ENCODE measurements around the gene PECR. TPM values are rescaled to one million over a fixed set of nuclear protein-coding genes. Genes with fewer than 3 reads are reported as not detected.

PECR gene
- total and polyA plus RNA-seq, 2 of the 4 experiments (the other 2 are of a cell fraction), result 11.4 to 17.7 TPM

- H4K8ac ChIP-seq (ENCODE audit: low read depth in 2 of 2, low read length in 2 of 2), result no peak overlapping the region
- H2AK5ac ChIP-seq (ENCODE audit: low read depth, low read length), result no peak overlapping the region
- H2AK9ac ChIP-seq (replicated peaks; ENCODE audit: low read depth, low read length, poor library complexity), result no peak overlapping the region
- H3K36me3 ChIP-seq (ENCODE audit: control insufficient read depth, insufficient read depth, low read length), result peaks cover 31% of the 10 kb centered on the region
- no peaks in the 10 kb centered on the region for H3K27me3 ChIP-seq (ENCODE audit: control insufficient read depth, insufficient read depth, low read length)
- H2BK5ac ChIP-seq (ENCODE audit: low read depth, low read length, poor library complexity, severe bottlenecking), result no peak overlapping the region
- TF ChIP-seq MXI1 (IDR thresholded peaks at IDR 0.05; ENCODE audit: borderline replicate concordance, low read depth, low read length) (no peak), RAD21 (IDR thresholded peaks at IDR 0.05; ENCODE audit: low read length) (no peak), POLR2A (IDR thresholded peaks at IDR 0.05; ENCODE audit: low read depth, low read length) (no peak)
- H3K79me1 ChIP-seq (ENCODE audit: low read depth in 1 of 2, low read length in 2 of 2), result peaks cover 18 to 46% of the 10 kb centered on the region in 2 experiments
- peaks cover 3% of the 10 kb centered on the region; the same call in 1 of the 2 replicates for H3K9me1 ChIP-seq (ENCODE audit: insufficient read depth, low read length)
- no peak overlapping the region for H4K91ac ChIP-seq (ENCODE audit: insufficient read depth, low read depth, low read length)
- H4K5ac ChIP-seq (ENCODE audit: low read depth, low read length), result no peak overlapping the region
- H3K9me3 ChIP-seq (ENCODE audit: control insufficient read depth, insufficient read depth, low read length), result no peaks in the 10 kb centered on the region
- intact Hi-C loops (cut with micrococcal nuclease) (no loop called here), in situ Hi-C loops (cut with MboI; ENCODE audit: low sequenced_read_pairs) (no loop called here), dilution Hi-C loops (cut with HindIII; ENCODE audit: low sequenced_read_pairs, unreplicated experiment) (no loop called here)
- no peak overlapping the region for H3K14ac ChIP-seq (replicated peaks; ENCODE audit: low read depth, low read length)
- POLR2A ChIA-PET (ENCODE audit: unreplicated experiment), result no interaction called here
- H3K27ac ChIP-seq (ENCODE audit: insufficient read depth, low read length), result no peak overlapping the region
- H2BK15ac ChIP-seq (ENCODE audit: low read depth, low read length), result no peak overlapping the region
- H3K23ac ChIP-seq (ENCODE audit: low read depth, low read length), result no peak overlapping the region
- no CpG with 5 or more reads among the region's 3 CpGs for WGBS, 2 experiments (ENCODE audit: extremely low coverage in 2 of 2, insufficient read length in 1 of 2)
- no peak for ATAC-seq (ENCODE audit: low read depth)
- no peak overlapping the region for H3K18ac ChIP-seq (ENCODE audit: low read depth, low read length)
- DNase-seq, result no peak
- H2BK20ac ChIP-seq (ENCODE audit: low read depth, low read length), result no peak overlapping the region
- CTCF ChIA-PET, result interaction anchor here (1.2 to 1.6 kb wide), 2 partner anchors 11 to 29 kb away, joined by 4 read pairs; no protein-coding TSS in a partner anchor
- H3K56ac ChIP-seq (ENCODE audit: extremely low read depth, insufficient read depth, low read length), result no peak overlapping the region
- no peak overlapping the region for H3K9ac ChIP-seq (ENCODE audit: low read depth, low read length)
- BruUV-seq (replicated peaks), result no TSS peak
- no peak overlapping the region for H2BK120ac ChIP-seq (ENCODE audit: low read depth, low read length)
- peaks cover 13% of the 10 kb centered on the region for H4K20me1 ChIP-seq (ENCODE audit: insufficient read depth, low read length)
- no peak overlapping the region for H3K4ac ChIP-seq (ENCODE audit: low read depth, low read length)
- peaks cover 14% of the 10 kb centered on the region for H3K4me1 ChIP-seq (ENCODE audit: control insufficient read depth, insufficient read depth, low read length)
- no peak overlapping the region for H3K4me3 ChIP-seq (ENCODE audit: insufficient read depth, low read depth, low read length)
- H3K4me2 ChIP-seq (ENCODE audit: low read depth, low read length), result no peak overlapping the region
- no peak overlapping the region for H2AFZ ChIP-seq (replicated peaks; ENCODE audit: low read length, poor library complexity)
Observed at GRCh38 chr2:216113572-216113971, 32.0 kb upstream of the PECR start.

All from IMR-90 (cell line).